HG03135 (cell line): ENCODE measurements around the gene GDF2.

Source experiments
- ATAC-seq: cut with Tn5 transposase; IDR thresholded peaks from one replicate; pipeline ENCODE4 v1.9.1; 2021; ENCODE audit warnings: mild to moderate bottlenecking, moderate library complexity; ENCODE audit not compliant: unreplicated experiment

Gene GDF2

GRCh38 chr10:47322300-47323061 lies at the start of gene GDF2:
Gene GDF2, plus strand, starts transcription at chr10:47322454. Its CDS starts 215 bp downstream, at chr10:47322669.
- no peak for ATAC-seq

GRCh38 chr10:47276071-47276470 lies 46.2 kb upstream of the GDF2 start:
- ATAC-seq, result no peak

- no peak for ATAC-seq
Measured at GRCh38 chr10:47276576-47277351, 45.5 kb upstream of the GDF2 start.

GRCh38 chr10:47277352-47278151 lies 44.7 kb upstream of the GDF2 start:
- ATAC-seq, result no peak

GRCh38 chr10:47278152-47278473 lies 44.1 kb upstream of the GDF2 start:
- ATAC-seq, result no peak

DNA sequence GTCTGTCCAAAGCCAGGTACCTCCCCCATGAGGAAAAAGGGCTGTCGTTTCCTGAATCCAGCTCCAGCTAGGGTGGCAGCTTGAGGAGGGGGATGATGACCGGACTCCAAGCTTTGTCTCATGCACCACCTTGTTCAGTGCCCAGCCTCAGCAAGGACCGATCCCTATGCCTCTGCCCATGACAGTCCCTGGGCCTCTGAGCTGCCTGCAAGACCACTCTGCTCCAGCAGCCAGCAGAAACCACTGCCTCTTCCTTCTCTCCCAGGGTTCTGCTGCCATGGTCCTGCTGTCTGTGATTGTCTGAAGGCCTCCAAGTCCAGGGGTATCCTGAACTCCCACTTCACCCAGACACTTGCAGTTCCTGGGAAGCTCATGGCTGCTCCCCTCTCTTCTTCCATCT lies 43.5 kb upstream of the GDF2 start:
- ATAC-seq, result no peak

GRCh38 chr10:47279276-47279675 lies 43.0 kb upstream of the GDF2 start:
- ATAC-seq, result no peak

GRCh38 chr10:47282005-47282656 lies 40.1 kb upstream of the GDF2 start:
- ATAC-seq, result no peak

DNA sequence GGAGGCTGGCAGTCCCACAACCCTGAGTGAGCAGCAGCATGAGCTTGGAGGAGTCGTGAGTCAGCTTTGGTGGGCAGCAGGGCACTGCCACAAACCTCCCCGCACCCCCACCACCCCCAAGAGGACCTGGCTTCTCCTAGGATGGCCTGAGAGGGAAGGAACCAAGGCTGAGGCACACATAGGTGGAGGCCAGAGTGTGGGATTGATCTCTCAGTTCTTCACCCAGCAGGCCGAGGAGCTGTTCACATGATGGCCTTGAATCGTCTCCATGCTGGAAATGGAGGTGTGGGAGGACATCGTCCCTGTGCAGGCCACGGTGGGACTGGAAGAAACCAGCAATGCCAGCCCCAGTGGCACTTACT lies 39.6 kb upstream of the GDF2 start:
- ATAC-seq, result no peak

DNA sequence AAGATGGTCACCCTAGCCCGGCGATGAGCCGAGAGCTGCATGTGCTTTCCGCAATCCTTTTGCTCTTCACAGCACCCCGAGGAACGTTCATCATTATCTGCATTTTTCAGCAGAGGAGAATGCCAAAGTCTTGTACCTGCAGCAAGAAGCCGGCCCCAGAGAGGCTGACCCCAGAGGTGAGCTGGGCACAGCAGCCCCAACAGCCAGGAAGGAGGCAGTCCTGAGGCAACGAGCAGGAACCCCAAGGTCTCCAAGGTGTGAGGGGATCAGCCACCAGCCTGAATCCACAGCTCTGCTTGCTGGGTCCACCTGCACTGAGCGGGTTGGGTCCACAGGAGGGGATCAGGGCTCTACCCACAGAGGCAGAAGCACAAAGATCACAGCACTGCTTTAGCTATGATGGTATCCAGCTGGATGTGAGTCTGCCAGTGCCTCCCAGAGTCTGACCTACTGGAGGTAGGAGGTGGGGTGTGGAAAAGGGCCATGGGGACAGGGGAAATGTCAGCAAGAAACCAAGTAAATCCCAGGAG lies 39.1 kb upstream of the GDF2 start:
- no peak for ATAC-seq

DNA sequence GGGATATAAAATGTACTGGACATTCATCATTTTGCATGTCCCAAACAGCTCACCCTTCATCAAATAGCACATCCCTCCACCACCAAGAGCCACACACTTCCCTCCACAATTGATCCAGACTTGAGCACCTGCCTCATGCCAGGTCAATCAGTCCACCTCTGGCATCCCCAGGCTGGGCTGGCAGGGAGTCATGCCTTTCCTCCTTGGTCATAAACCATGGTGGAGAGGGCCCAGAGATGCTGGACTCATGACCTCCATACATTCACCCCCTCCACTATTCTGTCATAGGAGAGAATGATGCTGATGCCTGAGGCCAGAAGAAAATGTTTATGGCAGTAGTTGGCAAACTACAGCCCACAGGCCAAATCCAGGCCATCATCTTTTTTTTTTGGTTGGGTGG lies 38.4 kb upstream of the GDF2 start:
- ATAC-seq, result no peak

DNA sequence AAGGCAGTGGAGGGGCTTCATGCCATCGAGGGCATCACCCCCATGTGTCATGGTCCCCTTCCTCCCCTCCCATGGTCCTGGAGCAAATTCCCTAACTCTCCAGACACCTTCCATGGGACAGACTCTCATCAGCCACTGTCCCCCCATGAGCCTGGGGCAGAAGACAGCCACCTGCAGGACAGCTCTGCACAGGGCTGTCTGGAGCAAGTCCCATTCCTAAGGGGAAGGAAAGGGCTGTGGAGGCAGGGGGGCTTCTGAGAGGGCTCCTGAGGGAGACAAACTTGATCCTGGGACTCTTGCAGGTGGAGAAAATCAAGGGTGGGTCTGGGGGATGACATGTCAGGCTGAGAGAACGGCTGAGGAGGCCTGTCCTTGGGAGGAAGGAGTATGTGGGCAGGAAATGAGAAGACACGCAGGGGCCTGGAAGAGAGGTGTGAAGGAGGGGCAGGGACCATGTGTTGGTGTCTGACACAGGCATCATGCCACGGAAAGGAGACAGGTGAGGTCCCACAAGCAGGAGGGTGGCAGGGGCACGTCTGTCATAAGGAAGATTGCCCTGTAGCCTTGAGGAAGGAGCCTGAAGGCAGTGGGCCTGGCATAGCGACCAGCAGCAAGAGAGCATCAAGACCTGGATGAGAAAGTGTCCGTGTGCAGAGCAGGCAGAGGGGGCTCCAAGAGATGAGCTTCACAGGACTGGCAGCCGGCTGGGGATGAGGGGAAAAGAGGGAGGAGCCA lies 36.7 kb upstream of the GDF2 start:
- ATAC-seq, result no peak

- ATAC-seq, result no peak
Measured at GRCh38 chr10:47286116-47286505, 36.1 kb upstream of the GDF2 start.

DNA sequence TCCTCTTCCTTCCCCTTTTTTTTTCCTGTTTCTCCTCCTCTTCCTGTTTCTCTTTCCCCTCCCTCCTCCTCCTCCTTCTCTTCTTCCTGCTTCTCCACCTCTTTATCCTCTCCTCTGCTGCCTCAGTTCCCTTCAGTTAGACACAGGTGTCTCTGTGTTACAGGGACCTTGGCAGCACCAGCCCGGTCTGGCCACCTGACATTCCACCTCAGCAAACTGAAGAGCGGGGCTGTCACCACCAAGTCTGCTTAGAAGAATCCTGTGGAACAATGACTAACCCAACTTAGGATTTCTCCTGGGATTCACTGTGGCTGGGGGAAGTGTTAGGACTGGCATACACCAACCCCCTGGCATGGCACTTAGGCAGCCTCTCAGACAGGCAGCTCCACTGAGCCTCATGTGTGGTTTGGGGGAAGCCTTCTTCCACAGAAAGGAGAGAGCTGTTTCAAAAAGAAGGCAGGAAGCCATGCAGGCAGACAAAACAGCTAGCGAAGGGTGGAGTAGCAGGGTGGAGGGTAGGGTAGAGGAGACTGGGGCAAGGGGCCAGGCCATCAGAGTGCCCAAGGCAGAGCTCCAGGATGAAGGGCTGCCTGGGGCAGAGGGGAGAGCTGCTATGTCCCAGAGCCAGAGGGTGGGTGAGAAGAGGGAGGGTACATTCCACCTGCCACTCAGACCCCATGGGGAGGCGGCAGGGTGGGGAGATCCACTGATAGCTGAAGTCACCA lies 35.5 kb upstream of the GDF2 start:
- no peak for ATAC-seq

- ATAC-seq, result no peak
Measured at GRCh38 chr10:47287365-47287802, 34.9 kb upstream of the GDF2 start.

GRCh38 chr10:47287805-47288204 lies 34.4 kb upstream of the GDF2 start:
- no peak for ATAC-seq

DNA sequence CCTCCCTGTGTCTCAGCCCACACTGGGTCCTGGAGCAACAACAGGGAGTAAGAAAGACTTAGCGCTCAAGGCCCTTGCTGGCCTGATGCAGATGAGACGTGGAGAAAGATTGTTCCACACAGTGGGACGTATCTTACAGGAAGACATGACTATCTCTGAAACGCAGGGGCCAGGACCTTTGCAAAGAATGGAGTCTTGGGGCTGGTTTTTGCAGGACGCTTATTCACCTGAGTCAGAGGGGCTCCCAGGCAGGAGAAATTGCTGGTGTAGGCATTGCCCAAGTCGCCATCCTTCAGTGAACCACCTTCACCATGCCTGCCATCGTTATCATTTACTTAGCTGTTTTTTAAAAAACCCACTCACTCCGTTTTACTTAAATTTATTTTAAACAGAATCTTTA lies 34.0 kb upstream of the GDF2 start:
- no peak for ATAC-seq

- no peak for ATAC-seq
Measured at GRCh38 chr10:47288916-47289495, 33.2 kb upstream of the GDF2 start.

GRCh38 chr10:47289921-47290320 lies 32.3 kb upstream of the GDF2 start:
- no peak for ATAC-seq
